Daoy (cell line): ENCODE data around the gene MMP24. TPM values are rescaled to one million over a fixed set of nuclear protein-coding genes. Genes with fewer than 3 reads are reported as not detected.

ENCODE experiments used
- DNase-seq: peaks from one replicate; pipeline ENCODE4 v3.0.0-alpha.2; 2015; ENCODE audit warnings: low read depth
- total RNA-seq: library from RNA; depleted of rRNA; stranded (reverse); fragments of >200 nt; shearing (Covaris generic); gene quantifications from 2 replicates; pipeline ENCODE4 v1.2.3, GENCODE V29; 2014

Gene MMP24
- total RNA-seq, 1 experiment from 2014 or later = 0.86 TPM

GRCh38 chr20:35279040-35279439, 52.5 kb downstream of the MMP24 start:
- no peak for DNase-seq

- DNase-seq = no peak
Observed at GRCh38 chr20:35279533-35280174, 53.2 kb downstream of the MMP24 start.

- DNase-seq = no peak
Observed at GRCh38 chr20:35280523-35280922, 54.0 kb downstream of the MMP24 start.

GRCh38 chr20:35281506-35282101, 55.1 kb downstream of the MMP24 start:
- DNase-seq = no peak

- no peak for DNase-seq
Observed at GRCh38 chr20:35283441-35284266, 57.2 kb downstream of the MMP24 start.

GRCh38 chr20:35284267-35284991, 57.9 kb downstream of the MMP24 start, which contains the start of gene EIF6:
Gene EIF6 (minus strand): TSS chr20:35284772. CDS start chr20:35284487, 285 bp downstream.
- peak; percentile 89 for DNase-seq

GRCh38 chr20:35284992-35285805, 58.7 kb downstream of the MMP24 start:
- DNase-seq = no peak

- DNase-seq = no peak
Observed at GRCh38 chr20:35285806-35286076, 59.3 kb downstream of the MMP24 start.

GRCh38 chr20:35286077-35286898, 59.8 kb downstream of the MMP24 start:
- no peak for DNase-seq

- no peak for DNase-seq
Observed at GRCh38 chr20:35286899-35287508, 60.5 kb downstream of the MMP24 start.

- no peak for DNase-seq
Observed at GRCh38 chr20:35287509-35288324, 61.2 kb downstream of the MMP24 start.

GRCh38 chr20:35288325-35289060, 62.0 kb downstream of the MMP24 start:
- no peak for DNase-seq

- DNase-seq = no peak
Observed at GRCh38 chr20:35290186-35290886, 63.8 kb downstream of the MMP24 start.

GRCh38 chr20:35290887-35291417, 64.5 kb downstream of the MMP24 start:
- no peak for DNase-seq

GRCh38 chr20:35291654-35292503, 65.4 kb downstream of the MMP24 start, which contains the start of gene FAM83C:
Gene FAM83C (minus strand): TSS chr20:35292425. CDS start chr20:35292304, 121 bp downstream.
- DNase-seq = no peak

- DNase-seq = no peak
Observed at GRCh38 chr20:35292504-35293285, 66.2 kb downstream of the MMP24 start.
